ENCODE data around the gene TRMT112.
A peak's percentile ranks its signal among the peaks of the same experiment; 100 is the strongest.

The TRMT112 gene

DNA sequence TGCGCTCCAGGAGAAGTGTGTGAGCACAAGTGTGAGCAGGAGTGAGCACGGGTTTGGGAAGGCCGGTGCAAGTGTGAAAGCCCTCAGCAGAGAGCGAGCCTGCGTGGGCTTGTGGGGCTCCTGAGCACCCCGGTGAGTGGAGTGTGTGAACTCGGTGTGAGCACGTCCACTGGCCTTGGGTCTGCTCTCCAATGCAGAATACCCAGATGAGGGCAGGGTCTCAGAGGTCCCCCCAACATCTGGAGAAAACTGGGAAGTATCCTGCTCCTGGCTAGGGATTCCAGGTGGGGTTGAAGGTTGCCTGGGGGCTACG is 10.8 kb downstream of the TRMT112 start:
- DNase-seq, result no peak

DNA sequence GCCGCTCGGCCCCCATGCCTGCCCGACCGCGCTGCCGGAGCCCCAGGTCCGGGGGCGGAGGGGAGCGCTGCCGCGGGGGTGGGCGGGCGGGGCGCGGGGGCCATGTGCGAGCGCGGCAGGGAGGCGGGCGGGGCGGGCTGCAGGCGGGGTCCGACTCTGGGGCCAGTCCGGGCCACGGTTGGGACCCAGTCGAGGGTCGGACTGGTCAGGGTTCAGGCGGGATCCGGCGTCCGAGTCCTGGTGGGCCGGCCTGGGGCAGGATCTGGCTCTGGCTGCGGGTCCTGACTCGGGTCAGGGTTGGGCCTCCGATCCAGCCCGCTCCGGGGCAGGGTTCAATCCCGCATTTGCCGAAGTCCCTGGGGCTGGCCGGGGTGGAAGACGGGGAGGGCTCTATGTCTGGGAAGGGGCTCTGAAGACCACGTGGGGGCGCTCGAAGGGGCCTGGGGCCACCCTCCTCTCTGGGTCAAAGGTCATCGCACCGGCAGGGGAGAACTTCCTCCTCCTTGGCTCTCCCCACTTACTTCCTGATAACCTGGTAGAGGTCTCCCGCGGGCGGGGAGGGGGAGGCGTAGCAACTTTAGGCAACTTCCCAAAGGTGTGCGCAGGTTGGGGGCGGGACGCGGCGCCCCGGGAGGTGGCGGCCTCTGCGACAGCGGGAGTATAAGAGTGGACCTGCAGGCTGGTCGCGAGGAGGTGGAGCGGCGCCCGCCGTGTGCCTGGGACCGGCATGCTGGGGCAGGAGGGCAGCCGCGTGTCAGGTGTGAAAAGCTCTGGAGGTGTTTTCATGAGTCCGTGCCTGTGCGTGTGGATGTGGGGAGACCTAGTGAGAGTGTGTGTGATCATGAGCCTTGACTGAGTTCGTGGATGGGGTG is 11.4 kb downstream of the TRMT112 start:
- peak; percentile 27 for DNase-seq

DNA sequence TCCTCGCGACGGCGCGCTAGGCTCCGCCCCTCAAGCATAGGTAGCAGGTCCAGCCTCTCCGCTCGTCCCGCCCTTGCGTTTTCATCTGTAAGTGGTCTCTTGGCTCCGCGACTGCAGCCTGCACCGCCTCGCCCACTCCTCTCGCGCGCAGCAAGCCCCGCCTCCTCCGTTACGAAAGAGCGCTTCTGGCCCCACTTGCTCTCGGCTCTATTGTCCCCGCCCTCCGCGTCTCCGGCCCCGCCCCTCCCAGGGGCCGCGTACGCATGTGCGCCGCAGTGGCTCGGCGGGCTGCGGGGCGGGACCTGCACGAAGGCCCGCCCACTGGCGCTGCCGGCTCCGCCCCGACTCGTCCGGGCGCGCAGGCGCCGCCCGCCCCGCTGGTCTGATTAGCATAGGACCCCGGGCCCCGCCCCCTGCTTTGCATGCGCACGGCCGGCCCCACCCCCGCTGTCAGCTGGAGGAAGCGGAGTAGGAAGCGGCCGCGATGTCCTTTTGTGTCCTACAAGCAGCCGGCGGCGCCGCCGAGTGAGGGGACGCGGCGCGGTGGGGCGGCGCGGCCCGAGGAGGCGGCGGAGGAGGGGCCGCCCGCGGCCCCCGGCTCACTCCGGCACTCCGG is 12.2 kb downstream of the TRMT112 start, which contains the start of gene ESRRA:
Gene ESRRA (plus strand): TSS at position 450 of the 616 bp plus-strand sequence. CDS start 1,656 bp downstream, outside the sequence.
- DNase-seq, result peak; percentile 99

DNA sequence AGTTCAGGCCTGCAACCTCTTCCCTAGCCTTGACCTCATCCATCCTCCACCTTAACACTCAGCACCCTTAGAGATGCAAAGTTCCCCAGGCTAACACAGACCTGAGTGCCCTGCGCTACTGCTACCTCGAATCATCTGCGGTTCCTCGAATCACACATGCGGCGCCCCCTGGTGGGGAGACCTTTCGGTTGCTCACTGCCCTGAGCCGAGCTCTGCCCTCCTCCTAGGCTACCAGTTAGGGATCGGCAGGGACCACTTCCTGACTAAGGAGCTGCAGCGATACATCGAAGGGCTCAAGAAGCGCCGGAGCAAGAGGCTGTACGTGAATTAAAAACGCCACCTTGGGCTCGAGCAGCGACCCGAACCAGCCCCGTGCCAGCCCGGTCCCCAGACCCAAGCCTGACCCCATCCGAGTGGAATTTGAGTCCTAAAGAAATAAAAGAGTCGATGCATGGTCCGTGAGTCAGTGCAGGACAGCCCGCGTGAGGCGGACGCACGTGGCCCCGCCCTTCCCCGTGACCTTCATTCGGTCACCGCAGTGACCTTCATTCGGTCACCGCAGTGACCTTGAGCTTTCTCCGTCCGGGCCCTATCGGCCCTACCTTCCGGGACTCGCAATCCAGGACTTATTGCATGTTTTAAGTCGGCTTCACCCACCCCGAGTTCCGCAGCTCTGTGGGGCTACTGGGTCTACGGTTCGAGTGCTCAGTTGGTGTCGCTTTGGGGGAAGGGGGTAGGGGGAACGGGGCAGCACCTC is 12.9 kb downstream of the TRMT112 start:
- DNase-seq, result peak; percentile 82

DNA sequence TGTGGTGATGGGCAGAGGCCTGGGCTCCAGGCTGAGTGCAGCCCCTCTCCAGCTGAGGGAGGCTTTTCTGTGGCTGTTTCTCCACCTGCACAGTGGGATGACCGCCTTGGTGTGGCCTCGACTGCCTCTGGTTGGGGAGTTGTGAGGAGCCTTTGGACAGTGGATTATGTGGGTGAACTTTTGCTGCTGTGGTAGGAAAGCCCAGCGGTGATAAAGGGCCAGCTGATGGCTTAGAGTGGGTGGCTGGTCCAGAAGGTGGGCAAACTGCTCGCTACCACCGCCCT is 13.4 kb downstream of the TRMT112 start:
- no peak for DNase-seq

DNA sequence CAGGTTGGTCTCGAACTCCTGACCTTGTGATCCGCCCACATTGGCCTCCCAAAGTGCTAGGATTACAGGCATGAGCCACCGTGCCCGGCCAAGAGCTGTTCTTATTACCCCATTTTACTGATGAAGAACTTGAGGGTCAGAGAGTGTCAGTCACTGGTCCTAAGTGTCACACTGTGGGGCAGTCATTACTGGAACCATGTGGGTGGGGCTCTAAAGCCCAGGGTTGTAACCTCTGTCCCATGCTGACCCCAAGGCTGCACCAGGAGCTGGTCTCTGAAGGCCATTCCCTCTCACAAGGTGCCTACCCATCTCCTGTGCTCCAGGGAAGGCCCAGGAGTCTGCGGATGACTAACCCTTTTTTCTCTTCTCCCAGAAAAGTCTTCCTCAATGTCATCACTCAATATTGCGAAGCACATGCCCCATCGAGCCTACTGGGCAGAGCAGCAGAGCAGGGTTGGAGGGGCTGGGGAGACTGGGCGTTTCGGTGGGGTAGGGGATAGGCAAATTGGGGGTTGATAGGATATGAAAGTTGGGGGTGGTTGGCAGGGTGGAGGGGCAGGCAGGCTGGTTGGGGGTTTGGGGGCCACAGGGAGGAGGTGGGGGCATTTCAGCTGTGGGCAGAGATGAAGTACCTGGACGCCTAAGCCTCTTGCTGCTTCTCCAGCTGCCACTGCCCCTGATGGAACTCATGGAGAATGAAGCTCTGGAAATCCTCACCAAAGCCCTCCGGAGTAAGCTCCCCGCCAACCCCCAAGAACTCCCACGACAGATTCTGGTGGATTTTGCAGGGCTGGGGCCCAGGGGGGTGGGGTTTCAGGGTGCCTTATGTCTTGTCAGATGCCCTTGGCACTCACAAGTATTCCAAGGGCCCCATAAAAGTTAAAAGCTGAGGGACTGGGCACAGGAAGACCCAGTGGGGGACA is 14.0 kb downstream of the TRMT112 start:
- DNase-seq, result no peak

DNA sequence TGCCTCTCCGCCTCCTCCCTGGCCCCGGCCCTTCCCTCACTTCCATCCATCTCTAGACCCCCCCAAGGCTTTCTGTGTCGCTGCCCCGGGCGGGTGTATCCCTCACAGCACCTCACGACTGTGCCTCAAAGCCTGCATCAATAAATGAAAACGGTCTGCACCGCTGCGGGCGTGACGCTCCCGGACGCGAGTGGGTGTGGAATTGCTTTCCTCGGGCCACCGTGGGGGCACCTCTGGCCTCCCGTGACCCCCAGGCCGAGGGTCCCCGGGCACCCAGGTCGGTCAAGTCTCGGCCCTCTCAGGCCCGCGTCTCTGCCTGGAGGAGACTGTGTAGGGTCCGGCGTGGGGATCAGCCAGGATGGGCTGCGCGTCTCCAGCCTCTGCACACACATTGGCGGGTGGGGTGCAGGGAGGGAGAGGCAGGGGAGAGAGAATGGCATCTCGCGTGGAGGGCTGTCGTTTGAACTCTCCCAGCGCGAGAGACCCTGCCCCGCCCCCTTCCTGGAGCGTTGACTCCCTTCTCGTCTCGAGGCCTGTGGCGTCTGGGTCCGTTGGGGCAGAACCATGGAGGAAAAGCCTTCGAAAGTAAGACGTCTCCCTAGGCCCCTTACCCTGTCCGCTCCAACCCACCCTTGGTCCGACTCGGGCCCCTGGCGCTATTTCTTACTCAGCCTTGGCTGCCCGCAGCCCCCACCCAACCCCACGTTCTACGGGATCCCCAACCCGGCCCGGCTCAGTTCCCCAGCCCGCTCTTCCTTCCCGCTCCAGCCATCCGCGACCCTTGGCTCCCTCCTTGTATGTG is 17.3 kb downstream of the TRMT112 start, which contains the start of gene CATSPERZ:
Gene CATSPERZ (plus strand): TSS at position 512 of the 802 bp plus-strand sequence. CDS start 53 bp downstream, at position 565.
- peak; percentile 19 for DNase-seq

DNA sequence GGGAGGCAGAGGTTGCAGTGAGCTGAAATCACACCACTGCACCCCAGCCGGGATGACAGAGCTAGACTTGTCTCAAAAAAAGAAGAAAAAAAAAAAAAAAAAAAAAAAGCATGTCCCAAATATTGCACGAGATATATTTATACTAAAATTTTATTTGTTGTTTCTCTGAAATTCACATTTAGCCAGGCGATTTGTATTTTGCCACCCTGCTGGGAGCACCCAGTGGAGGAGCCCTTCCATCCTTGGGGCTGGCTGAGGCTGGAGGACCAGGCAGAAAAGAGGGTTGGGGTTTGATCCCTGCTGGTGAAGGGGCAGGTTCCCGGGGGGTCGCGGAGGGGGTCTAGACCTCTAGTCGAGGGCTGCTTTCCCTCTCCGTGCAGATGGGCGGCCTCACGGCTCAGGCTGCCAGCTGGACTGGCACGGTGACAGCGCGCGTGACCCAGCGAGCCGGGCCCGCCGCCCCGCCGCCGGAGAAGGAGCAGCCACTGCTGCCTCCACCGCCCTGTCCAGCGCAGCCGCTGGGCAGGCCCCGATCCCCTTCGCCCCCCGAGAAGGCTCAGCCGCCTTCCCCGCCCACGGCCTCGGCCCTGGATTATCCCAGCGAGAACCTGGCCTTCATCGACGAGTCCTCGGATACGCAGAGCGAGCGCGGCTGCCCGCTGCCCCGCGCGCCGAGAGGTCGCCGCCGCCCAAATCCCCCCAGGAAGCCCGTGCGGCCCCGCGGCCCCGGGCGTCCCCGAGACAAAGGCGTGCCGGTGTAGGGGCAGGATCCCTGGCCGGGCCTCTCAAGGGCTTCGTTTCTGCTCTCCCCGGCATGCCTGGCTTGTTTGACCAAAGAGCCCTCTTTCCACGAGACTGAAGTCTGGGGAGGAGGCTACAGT is 18.2 kb downstream of the TRMT112 start:
- DNase-seq, result no peak

DNA sequence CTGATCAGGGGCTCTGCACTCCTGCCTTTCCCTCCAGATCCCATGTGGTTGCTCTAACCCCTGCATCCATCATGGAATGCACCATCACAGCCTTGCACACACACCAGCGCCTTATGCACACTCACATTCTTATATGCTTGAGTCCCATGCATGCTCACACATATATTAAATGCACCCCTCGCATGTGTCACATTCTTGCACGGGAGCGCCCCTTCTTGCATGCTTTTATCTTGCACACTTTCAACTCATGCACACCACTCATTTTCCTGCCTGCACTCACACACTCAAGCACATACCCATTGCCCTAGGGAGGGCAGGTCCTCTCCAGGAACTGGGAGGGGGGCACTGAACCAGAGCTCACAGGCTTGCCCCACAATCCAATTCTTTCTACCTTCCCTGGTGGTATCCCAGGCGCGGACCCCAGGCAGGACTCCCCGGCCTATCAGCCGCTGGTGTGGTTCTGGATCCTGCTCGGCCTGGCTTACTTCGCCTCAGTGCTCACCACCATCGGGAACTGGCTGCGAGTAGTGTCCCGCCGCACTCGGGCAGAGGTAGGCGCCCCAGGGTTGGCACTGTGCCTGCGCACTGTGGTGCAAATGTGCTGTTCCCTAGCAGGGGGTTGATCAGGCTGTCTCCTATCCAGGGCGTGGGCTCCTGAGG is 19.5 kb downstream of the TRMT112 start:
- no peak for DNase-seq

DNA sequence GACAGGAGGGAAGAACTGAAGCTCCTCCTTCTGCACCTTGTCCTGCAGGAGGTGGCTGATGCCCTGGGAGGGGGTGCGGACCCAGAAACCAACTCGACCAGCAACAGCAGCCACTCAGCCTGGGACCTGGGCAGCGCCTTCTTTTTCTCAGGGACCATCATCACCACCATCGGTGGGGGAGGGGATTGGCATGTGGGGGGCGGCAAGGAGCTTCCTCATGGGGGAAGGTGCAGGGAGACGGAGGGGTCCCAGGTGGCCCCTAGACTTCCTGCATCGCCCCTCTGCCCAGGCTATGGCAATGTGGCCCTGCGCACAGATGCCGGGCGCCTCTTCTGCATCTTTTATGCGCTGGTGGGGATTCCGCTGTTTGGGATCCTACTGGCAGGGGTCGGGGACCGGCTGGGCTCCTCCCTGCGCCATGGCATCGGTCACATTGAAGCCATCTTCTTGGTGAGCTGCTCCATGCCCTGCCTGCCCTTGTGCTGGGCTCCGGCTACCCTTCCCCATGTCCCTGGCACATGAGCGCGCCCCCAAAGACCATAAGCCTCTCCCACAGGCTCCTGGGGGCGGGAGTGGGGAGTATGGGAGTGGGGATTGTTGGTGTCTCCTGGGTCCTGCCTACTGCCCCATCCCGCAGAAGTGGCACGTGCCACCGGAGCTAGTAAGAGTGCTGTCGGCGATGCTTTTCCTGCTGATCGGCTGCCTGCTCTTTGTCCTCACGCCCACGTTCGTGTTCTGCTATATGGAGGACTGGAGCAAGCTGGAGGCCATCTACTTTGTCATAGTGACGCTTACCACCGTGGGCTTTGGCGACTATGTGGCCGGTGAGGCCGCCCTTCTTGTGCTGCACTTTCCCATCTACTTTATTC is 20.3 kb downstream of the TRMT112 start:
- no peak for DNase-seq

DNA sequence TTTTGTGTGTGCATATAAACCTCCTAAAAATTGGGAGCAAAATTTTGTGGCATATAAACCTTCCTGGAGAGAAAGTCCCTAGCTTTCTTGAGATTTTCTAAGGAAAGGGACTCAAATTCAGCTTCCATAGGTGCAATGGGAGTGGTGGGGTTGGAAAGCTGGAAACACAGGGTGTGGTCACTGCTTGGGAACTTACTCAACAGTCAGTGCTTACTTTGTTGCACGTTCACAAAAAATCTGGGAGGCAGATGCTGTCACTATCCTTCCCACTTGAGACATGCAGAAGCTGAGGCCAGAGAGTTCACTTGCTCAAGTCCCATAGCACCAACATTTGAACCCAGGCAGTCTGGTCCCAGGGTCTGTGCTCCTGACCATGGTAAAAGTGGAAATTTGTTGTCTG is 21.1 kb downstream of the TRMT112 start:
- DNase-seq, result no peak

DNA sequence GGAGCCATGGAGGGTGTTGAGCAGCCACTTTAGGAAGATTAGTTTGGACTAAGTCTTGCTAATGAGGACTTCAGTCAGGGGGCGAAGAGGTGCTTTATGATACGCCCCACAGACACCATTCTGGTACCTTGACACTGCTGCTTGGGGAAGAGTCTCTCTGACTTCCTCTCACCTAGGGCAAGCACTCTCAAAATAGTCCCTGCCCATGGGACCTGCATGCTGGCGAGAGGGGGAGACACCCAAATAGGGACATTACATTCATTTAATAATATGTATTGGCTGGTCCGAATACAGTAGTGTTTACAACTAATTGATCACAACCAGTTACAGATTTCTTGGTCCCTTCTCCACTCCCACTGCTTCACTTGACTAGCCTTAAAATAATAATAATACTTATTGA is 21.6 kb downstream of the TRMT112 start:
- no peak for DNase-seq

DNA sequence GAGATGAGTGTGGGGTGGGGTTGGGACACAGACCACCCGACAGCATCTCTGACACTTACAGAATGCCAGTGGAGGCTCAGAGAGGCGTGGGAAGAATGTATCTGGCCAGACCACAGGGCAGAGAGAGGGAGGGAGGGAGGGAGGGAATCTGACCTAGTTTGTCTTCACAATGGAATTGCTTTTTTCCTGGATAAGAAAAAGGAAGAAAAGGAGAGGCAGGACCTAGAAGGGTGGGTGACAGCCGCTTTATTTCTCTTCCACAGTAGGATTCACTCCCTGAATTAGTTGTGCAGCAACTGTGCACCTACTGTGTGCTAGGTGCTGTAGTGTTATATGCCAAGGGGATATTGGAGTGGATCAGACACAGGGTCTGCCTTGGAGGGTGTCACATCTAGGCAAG is 22.6 kb downstream of the TRMT112 start:
- DNase-seq, result no peak

DNA sequence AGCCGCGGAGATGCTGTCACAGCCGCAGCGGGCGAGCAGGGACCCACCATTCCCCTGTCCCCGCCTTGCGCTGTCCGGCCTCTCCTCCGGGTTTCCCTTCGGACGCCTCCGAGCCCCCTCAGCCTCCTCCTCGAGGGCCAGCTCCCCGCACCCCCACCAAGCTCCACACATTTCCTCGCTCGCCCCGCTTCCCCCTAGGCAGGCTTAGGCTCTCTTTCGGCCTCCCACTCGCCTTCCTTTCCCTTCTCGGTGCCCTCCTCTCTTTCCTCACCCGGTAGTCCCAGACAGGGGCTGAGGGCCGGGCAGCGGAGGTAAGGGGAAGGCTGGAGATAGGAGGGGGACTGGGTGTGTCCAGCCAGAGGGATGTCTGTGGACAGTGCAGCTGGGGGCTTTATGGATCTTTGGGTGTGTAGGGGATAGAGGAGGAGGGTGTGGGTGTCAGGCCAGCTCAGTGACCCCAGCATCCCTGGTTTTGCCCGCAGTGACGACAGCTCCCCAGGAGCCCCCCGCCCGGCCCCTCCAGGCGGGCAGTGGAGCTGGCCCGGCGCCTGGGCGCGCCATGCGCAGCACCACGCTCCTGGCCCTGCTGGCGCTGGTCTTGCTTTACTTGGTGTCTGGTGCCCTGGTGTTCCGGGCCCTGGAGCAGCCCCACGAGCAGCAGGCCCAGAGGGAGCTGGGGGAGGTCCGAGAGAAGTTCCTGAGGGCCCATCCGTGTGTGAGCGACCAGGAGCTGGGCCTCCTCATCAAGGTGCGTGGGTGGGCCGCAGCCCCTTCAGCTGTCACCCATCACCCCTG is 24.7 kb downstream of the TRMT112 start:
- DNase-seq, result no peak

DNA sequence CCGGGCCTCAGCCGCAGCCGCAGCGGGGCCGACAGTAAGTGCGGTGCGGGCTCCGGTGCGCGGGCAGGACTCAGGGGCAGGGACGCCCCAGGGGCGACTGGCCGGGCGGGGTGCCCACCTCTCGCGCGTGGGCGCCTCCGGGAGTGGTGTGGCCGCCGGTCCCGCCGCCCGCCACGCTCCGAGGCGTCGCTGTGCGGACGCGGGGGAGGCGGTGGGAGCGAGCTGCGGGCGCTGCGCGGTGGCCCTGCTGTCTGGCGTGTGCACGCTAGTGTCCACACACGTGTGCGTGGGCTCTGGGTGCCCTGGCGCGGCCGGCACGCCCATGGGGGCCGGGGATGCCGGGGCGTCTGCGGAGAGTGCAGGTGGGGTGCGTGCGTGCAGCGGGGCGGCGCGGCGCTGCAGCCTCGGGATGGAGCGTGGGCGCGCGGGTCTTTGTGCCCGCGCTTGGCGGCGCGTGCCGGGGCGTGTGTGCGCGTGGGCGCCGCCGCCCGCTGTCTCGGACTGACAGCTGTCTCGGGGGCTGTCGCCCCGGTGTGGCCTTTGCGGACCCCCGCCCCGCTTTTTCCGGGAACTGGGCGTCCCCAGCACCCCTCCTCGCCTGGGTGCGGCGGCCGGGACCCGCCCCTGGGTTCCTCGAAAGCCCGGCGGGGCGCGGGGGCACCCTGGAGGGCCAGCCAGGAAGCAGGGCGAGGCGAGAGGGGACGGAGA is 25.5 kb downstream of the TRMT112 start:
- no peak for DNase-seq

DNA sequence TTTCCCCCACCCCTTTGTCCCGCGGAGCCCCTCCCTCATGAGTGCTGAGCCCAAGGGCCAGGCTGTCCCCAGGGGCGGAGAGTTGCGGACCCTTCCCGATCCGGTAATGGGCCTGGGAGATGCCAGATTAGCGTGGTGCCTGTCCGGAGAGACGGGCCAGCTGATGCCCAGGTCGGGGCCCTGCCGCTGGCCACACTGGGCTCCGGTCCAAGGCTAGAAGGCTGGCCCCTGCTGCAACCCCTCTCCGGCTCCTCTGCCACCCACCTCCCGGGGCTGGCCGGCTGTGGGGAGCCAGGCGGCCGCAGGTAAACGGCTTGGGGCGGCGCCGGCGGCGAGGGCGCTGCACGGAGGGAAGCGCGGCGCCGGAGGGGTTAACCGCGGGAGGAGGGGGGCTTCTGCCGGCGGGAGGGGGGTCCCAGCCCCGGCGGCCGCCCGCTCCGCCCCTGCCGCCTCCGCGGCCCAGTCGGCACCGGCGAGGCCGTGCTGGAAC is 26.1 kb downstream of the TRMT112 start, which contains the start of gene KCNK4:
Gene KCNK4 (plus strand): TSS at position 41 of the 490 bp plus-strand sequence. CDS start 1,717 bp downstream, outside the sequence.
- no peak for DNase-seq
